HepG2 (cell line): ENCODE results near the gene GCSAM. TPM values are rescaled to one million over a fixed set of nuclear protein-coding genes. Genes with fewer than 3 reads are reported as not detected.

ENCODE experiments used
- ATAC-seq: fragments of 200-7000 bp; cut with Tn5 transposase; 3 replicates; pipeline ENCODE4 v1.9.1; 2020; ENCODE audit warnings: mild to moderate bottlenecking, moderate library complexity
- BruUV-seq: library from RNA; stranded (reverse); fragments of 400-500 nt; replicated peaks from 2 replicates; lab custom pipeline; 2021; lab: Mats Ljungman, UMichigan
- CTCF ChIA-PET: fragments of 300-600 bp; formaldehyde crosslinking; extraction: SDS; loops from one replicate; lab custom pipeline; 2021; ENCODE audit warnings: low total read pairs, inconsistent platforms, low intra/inter-chr PET ratio; lab: Yijun Ruan, JAX
- POLR2A ChIA-PET: fragments of 350-600 bp; sonication (Branson Sonifier 250); formaldehyde crosslinking; loops from one replicate; lab custom pipeline; 2020; ENCODE audit warnings: antibody characterized with exemption, inconsistent platforms; lab: Yijun Ruan, JAX
- DNase-seq: peaks from one replicate; pipeline ENCODE4 v3.0.0-alpha.2; 2015; ENCODE audit warnings: low spot score
- FAIRE-seq: peaks from 3 replicates; lab custom pipeline; 2011; peaks lifted over from hg19 to GRCh38; lab: Jason Lieb, UNC
- H2AFZ ChIP-seq: one replicate; pipeline ENCODE4 v1.6.1; 2011; ENCODE audit warnings: low read length, inconsistent platforms
- H3K27ac ChIP-seq: fragments of 300-600 bp; 3 replicates; pipeline ENCODE4 v1.8.0; 2011; ENCODE audit warnings: mixed run types, mild to moderate bottlenecking, mixed read lengths, low read length, inconsistent platforms; ENCODE audit not compliant: insufficient read depth; ENCODE audit errors: extremely low read length
- H3K27me3 ChIP-seq, 2 experiments: fragments of 200-600 bp in 1 of 2; 2 replicates in 1 of 2; 3 replicates in 1 of 2; pipeline versions ENCODE4 v1.6.0 to v1.8.0; 2011; ENCODE audit warnings: low read length in 2 of 2, mild to moderate bottlenecking in 2 of 2, moderate library complexity in 2 of 2, inconsistent platforms in 1 of 2; ENCODE audit not compliant: insufficient read depth in 2 of 2, control insufficient read depth in 1 of 2
- H3K36me3 ChIP-seq, 2 experiments: fragments of 200-600 bp in 1 of 2; replicated peaks in 1 of 2; 2 replicates in 1 of 2; 3 replicates in 1 of 2; pipeline versions ENCODE4 v1.5.1 to v1.8.0; 2011; ENCODE audit warnings: low read length in 2 of 2, inconsistent platforms in 1 of 2; ENCODE audit not compliant: insufficient read depth in 2 of 2, control insufficient read depth in 1 of 2
- H3K4me1 ChIP-seq: 2 replicates; pipeline ENCODE4 v1.5.1; 2012; ENCODE audit warnings: low read length, inconsistent platforms; ENCODE audit not compliant: insufficient read depth
- H3K4me2 ChIP-seq: 2 replicates; pipeline ENCODE4 v1.6.0; 2011; ENCODE audit warnings: low read depth, low read length, inconsistent platforms
- H3K4me3 ChIP-seq, 3 experiments: fragments of 200-600 bp in 1 of 3; sonication (generic), shearing (Covaris generic) in 1 of 3; replicated peaks in 1 of 3; 2 replicates each; pipeline ENCODE4 v1.5.1; 2011 to 2016; ENCODE audit warnings: low read length in 3 of 3, inconsistent platforms in 2 of 3, low read depth in 2 of 3, mild to moderate bottlenecking in 2 of 3, control low read depth in 1 of 3, mixed read lengths in 1 of 3; ENCODE audit not compliant: insufficient read depth in 1 of 3
- H3K79me2 ChIP-seq: one replicate; pipeline ENCODE4 v1.6.1; 2011; ENCODE audit warnings: low read length, inconsistent platforms; ENCODE audit not compliant: insufficient read depth
- H3K9ac ChIP-seq: 2 replicates; pipeline ENCODE4 v1.6.0; 2011; ENCODE audit warnings: mild to moderate bottlenecking, low read depth, low read length, inconsistent platforms; ENCODE audit not compliant: insufficient read depth
- H3K9me3 ChIP-seq: 2 replicates; pipeline ENCODE4 v1.5.1; 2012; ENCODE audit warnings: mild to moderate bottlenecking, low read length
- H4K20me1 ChIP-seq: 2 replicates; pipeline ENCODE4 v1.6.0; 2011; ENCODE audit warnings: inconsistent platforms, mild to moderate bottlenecking, low read length, moderate library complexity; ENCODE audit not compliant: insufficient read depth
- CEBPZ ChIP-seq: IDR thresholded peaks from 2 replicates; pipeline ENCODE4 v1.6.1; 2012; ENCODE audit warnings: low read length, improper control_type of control experiment
- CREM ChIP-seq, 2 experiments: sonication (generic) in 1 of 2; formaldehyde crosslinking in 1 of 2; IDR thresholded peaks; 2 replicates each; pipeline versions ENCODE4 v1.4.0 to v1.6.1; 2016 to 2020; ENCODE audit warnings: antibody characterized with exemption in 1 of 2, mild to moderate bottlenecking in 1 of 2, missing genetic modification reagents in 1 of 2
- ETS1 ChIP-seq: sonication (generic); formaldehyde crosslinking; IDR thresholded peaks from 2 replicates; pipeline ENCODE4 v1.4.0; 2020; ENCODE audit warnings: missing genetic modification reagents
- SMAD1 ChIP-seq: sonication (generic); formaldehyde crosslinking; IDR thresholded peaks from 2 replicates; pipeline ENCODE4 v1.4.0; 2020; ENCODE audit warnings: missing genetic modification reagents, low read depth, mild to moderate bottlenecking, borderline replicate concordance
- SMYD3 ChIP-seq: sonication (generic); formaldehyde crosslinking; IDR thresholded peaks from 2 replicates; pipeline ENCODE4 v1.8.1; 2023; ENCODE audit warnings: mild to moderate bottlenecking, missing genetic modification reagents
- TFDP1 ChIP-seq: IDR thresholded peaks from 2 replicates; pipeline ENCODE4 v1.6.1; 2016; ENCODE audit warnings: missing compliant biosample characterization, missing genetic modification reagents, borderline replicate concordance
- ZNF20 ChIP-seq: sonication (generic); formaldehyde crosslinking; IDR thresholded peaks from 2 replicates; pipeline ENCODE4 v1.4.0; 2020; ENCODE audit warnings: mild to moderate bottlenecking, moderate library complexity, missing genetic modification reagents
- ZNF260 ChIP-seq: sonication (generic); formaldehyde crosslinking; IDR thresholded peaks from 2 replicates; pipeline ENCODE4 v1.4.0; 2020; ENCODE audit warnings: missing genetic modification reagents, low read depth, mild to moderate bottlenecking, borderline replicate concordance
- ZNF496 ChIP-seq: sonication (generic); formaldehyde crosslinking; IDR thresholded peaks from 2 replicates; pipeline ENCODE4 v1.8.1; 2023; ENCODE audit warnings: mild to moderate bottlenecking, moderate library complexity, missing genetic modification reagents; ENCODE audit not compliant: insufficient replicate concordance
- ZNF747 ChIP-seq: sonication (generic); formaldehyde crosslinking; IDR thresholded peaks from 2 replicates; pipeline ENCODE4 v1.8.1; 2023; ENCODE audit warnings: missing genetic modification reagents, mild to moderate bottlenecking, borderline replicate concordance
- ZNF792 ChIP-seq: IDR thresholded peaks from 2 replicates; pipeline ENCODE4 v1.6.1; 2016
- WGBS: methylation state at CpG from one replicate; pipeline ENCODE4 v1.1.6; 2017; ENCODE audit warnings: low lambda C conversion rate; 5-methylcytosine and 5-hydroxymethylcytosine counted together
- in situ Hi-C: cut with HindIII; loops from 2 replicates; pipeline ENCODE4 v1.10.0; 2017; ENCODE audit warnings: low pct_unique_long_range_greater_than_20kb; ENCODE audit not compliant: extremely low pct_ligation_motif_present
- intact Hi-C: fragments of 100-400 bp; cut with micrococcal nuclease; formaldehyde crosslinking; loops from one replicate; pipeline ENCODE4 v1.10.0; 2022; ENCODE audit not compliant: unreplicated experiment
- polyA plus RNA-seq, 8 experiments: library from polyadenylated mRNA; depleted of rRNA in 3 of 8; stranded (reverse) in 7 of 8; unstranded in 1 of 8; fragments of >200 nt; fragmentation: Illumina TruSeq in 4 of 8; extraction: Trizol in 4 of 8; gene quantifications; 2 replicates each; pipeline versions ENCODE4 v1.2.1 to v1.2.3, GENCODE V29; 2011 to 2016; ENCODE audit warnings: low read depth in 4 of 8, missing spikeins in 1 of 8, mixed read lengths in 1 of 8; ENCODE audit not compliant: insufficient read depth in 1 of 8
- total RNA-seq, 5 experiments: library from RNA; depleted of rRNA; stranded (reverse); fragments of >200 nt; fragmentation: Illumina TruSeq; extraction: Trizol; gene quantifications; 2 replicates each; pipeline ENCODE4 v1.2.3, GENCODE V29; 2016; ENCODE audit warnings: low read depth in 1 of 5
- TF ChIP-seq, protein P1 (sequence below): sonication (generic); formaldehyde crosslinking; IDR thresholded peaks from 2 replicates; pipeline ENCODE4 v1.8.1; 2022; ENCODE audit warnings: mild to moderate bottlenecking, missing genetic modification reagents

GCSAM gene
- total and polyA plus RNA-seq, 2 of the 13 experiments (the other 11 are each of a cell fraction or from before 2014, with no cell fraction given): not detected

DNA sequence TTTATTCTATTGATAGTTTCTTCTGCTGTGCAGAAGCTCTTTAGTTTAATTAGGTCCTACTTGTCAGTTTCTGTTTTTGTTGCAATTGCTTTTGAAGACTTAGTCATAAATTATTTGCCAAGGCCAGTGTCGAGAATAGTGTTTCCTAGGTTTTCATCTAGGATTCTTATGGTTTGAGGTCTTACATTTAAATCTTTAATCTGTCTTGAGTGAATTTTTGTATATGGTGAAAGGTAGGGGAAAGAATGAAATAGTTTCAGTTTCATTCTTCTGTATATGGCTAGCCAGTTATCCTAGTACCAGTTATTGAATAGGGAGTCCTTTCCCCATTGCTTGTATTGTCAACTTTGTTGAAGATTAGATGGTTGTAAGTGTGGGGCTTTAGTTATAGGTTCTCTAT is 10.6 kb upstream of the GCSAM start:
- in situ Hi-C loops: no loop called here
- Histone ChIP-seq H3K79me2 (no peaks in the 10 kb centered on the region), H4K20me1 (no peaks in the 10 kb centered on the region), H2AFZ (no peak overlapping the region), H3K36me3 (no peaks in the 10 kb centered on the region), H3K9ac (no peak overlapping the region), H3K4me2 (no peak overlapping the region), H3K27ac (no peak overlapping the region), H3K4me3 (no peak overlapping the region), H3K9me3 (peaks cover 13% of the 10 kb centered on the region), H3K27me3 (no peaks in the 10 kb centered on the region), H3K4me1 (no peaks in the 10 kb centered on the region)
- no peak for ATAC-seq
- intact Hi-C loops: no loop called here
- FAIRE-seq: no peak
- CTCF ChIA-PET: no interaction called here
- DNase-seq: no peak
- POLR2A ChIA-PET: no interaction called here
- WGBS: 0% methylated on average over 1 of the region's 1 CpG
- no peak for TF ChIP-seq ZNF20
- TF ChIP-seq ZNF260 (CRISPR knock-in tag): no peak
- TF ChIP-seq ZNF792 (CRISPR knock-in tag): no peak
- no peak for TF ChIP-seq TFDP1 (CRISPR knock-in tag)
- TF ChIP-seq ZNF496 (CRISPR knock-in tag): no peak
- no peak for TF ChIP-seq SMAD1
- no peak for TF ChIP-seq ZNF747 (CRISPR knock-in tag)
- TF ChIP-seq SMYD3 (CRISPR knock-in tag): no peak
- BruUV-seq: no TSS peak

GRCh38 chr3:112143251-112143650 is 10.2 kb upstream of the GCSAM start:
- H3K9ac ChIP-seq: no peak overlapping the region
- WGBS: 0% methylated on average over 1 of the region's 1 CpG
- no peak overlapping the region for H2AFZ ChIP-seq
- in situ Hi-C loops (no loop called here), intact Hi-C loops (no loop called here)
- no peak overlapping the region for H3K27ac ChIP-seq
- no peaks in the 10 kb centered on the region for H3K36me3 ChIP-seq
- POLR2A ChIA-PET: no interaction called here
- BruUV-seq: no TSS peak
- H3K4me2 ChIP-seq: no peak overlapping the region
- FAIRE-seq (no peak), ATAC-seq (no peak), DNase-seq (no peak)
- peaks cover 10% of the 10 kb centered on the region for H3K9me3 ChIP-seq
- H4K20me1 ChIP-seq: no peaks in the 10 kb centered on the region
- no peaks in the 10 kb centered on the region for H3K4me1 ChIP-seq
- H3K27me3 ChIP-seq: no peaks in the 10 kb centered on the region
- CTCF ChIA-PET: no interaction called here
- no peak overlapping the region for H3K4me3 ChIP-seq
- H3K79me2 ChIP-seq: no peaks in the 10 kb centered on the region
- TF ChIP-seq CEBPZ (no peak), ETS1 (no peak), CREM (IDR thresholded peaks at IDR 0.05) (no peak), CREM (CRISPR knock-in tag; IDR thresholded peaks at IDR 0.05) (no peak)
- TF ChIP-seq, protein P1, sequence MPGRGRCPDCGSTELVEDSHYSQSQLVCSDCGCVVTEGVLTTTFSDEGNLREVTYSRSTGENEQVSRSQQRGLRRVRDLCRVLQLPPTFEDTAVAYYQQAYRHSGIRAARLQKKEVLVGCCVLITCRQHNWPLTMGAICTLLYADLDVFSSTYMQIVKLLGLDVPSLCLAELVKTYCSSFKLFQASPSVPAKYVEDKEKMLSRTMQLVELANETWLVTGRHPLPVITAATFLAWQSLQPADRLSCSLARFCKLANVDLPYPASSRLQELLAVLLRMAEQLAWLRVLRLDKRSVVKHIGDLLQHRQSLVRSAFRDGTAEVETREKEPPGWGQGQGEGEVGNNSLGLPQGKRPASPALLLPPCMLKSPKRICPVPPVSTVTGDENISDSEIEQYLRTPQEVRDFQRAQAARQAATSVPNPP (CRISPR knock-in tag): no peak
